K562 (cell line): Measurements from ENCODE around the gene PCNX2. TPM values are rescaled to one million over a fixed set of nuclear protein-coding genes. Genes with fewer than 3 reads are reported as not detected.

Experiments
- ATAC-seq: fragments of 200-7000 bp; cut with Tn5 transposase; 3 replicates; pipeline ENCODE4 v1.9.1; 2020; ENCODE audit warnings: moderate library complexity
- BruUV-seq: library from RNA; stranded (reverse); fragments of 400-500 nt; replicated peaks from 2 replicates; lab custom pipeline; 2021; lab: Mats Ljungman, UMichigan
- CTCF ChIA-PET: fragments of 300-600 bp; formaldehyde crosslinking; extraction: SDS; loops from one replicate; lab custom pipeline; 2021; ENCODE audit warnings: low intra/inter-chr PET ratio; lab: Yijun Ruan, JAX
- POLR2A ChIA-PET: fragments of 300-600, 350-650 bp; sonication (Branson Sonifier 250); formaldehyde crosslinking; extraction: SDS; loops from one replicate; lab custom pipeline; 2021; ENCODE audit warnings: antibody characterized with exemption, inconsistent platforms; lab: Yijun Ruan, JAX
- DNase-seq, 4 experiments: peaks; one replicate each; pipeline versions ENCODE4 v3.0.0 to v3.0.0-alpha.2; 2011 to 2018; ENCODE audit warnings: low spot score in 3 of 4, mixed read lengths in 3 of 4; ENCODE audit errors: extremely low read depth in 1 of 4
- FAIRE-seq: peaks from 2 replicates; lab custom pipeline; 2011; peaks lifted over from hg19 to GRCh38; lab: Jason Lieb, UNC
- H2AFZ ChIP-seq: 2 replicates; pipeline ENCODE4 v1.6.0; 2011; ENCODE audit warnings: low read depth, low read length, control low read depth, inconsistent platforms
- H3K27ac ChIP-seq: fragments of 200-600 bp; 3 replicates; pipeline ENCODE4 v1.8.0; 2011; ENCODE audit warnings: low read depth, mild to moderate bottlenecking, control low read depth, inconsistent platforms, low read length, moderate library complexity, mixed read lengths; ENCODE audit errors: extremely low read depth
- H3K27me3 ChIP-seq, 2 experiments: fragments of 300-600 bp in 1 of 2; 2 replicates in 1 of 2; 3 replicates in 1 of 2; pipeline versions ENCODE4 v1.6.0 to v1.8.0; 2011; ENCODE audit warnings: inconsistent platforms in 2 of 2, low read length in 2 of 2, mild to moderate bottlenecking in 1 of 2, mixed read lengths in 1 of 2, moderate library complexity in 1 of 2; ENCODE audit not compliant: control insufficient read depth in 2 of 2, insufficient read depth in 2 of 2
- H3K36me3 ChIP-seq: fragments of 300-600 bp; 3 replicates; pipeline ENCODE4 v1.8.0; 2011; ENCODE audit warnings: mild to moderate bottlenecking, low read length, inconsistent platforms; ENCODE audit not compliant: control insufficient read depth, insufficient read depth
- H3K4me1 ChIP-seq, 2 experiments: fragments of 200-600 bp in 1 of 2; replicated peaks in 1 of 2; 2 replicates in 1 of 2; 3 replicates in 1 of 2; pipeline versions ENCODE4 v1.5.1 to v1.8.0; 2011; ENCODE audit warnings: inconsistent platforms in 2 of 2, low read length in 2 of 2, mild to moderate bottlenecking in 1 of 2, mixed read lengths in 1 of 2, moderate library complexity in 1 of 2; ENCODE audit not compliant: control insufficient read depth in 2 of 2, insufficient read depth in 2 of 2
- H3K4me2 ChIP-seq: 2 replicates; pipeline ENCODE4 v1.6.1; 2011; ENCODE audit warnings: low read length, control low read depth, inconsistent platforms, mixed read lengths; ENCODE audit not compliant: insufficient read depth
- H3K4me3 ChIP-seq: fragments of 200-600 bp; sonication (generic), shearing (Covaris generic); 2 replicates; pipeline ENCODE4 v1.5.1; 2016; ENCODE audit warnings: control low read depth, inconsistent platforms
- H3K79me2 ChIP-seq: fragments of 200-600 bp; 3 replicates; pipeline ENCODE4 v1.8.0; 2011; ENCODE audit warnings: low read length, inconsistent platforms; ENCODE audit not compliant: control insufficient read depth, insufficient read depth
- H3K9ac ChIP-seq, 2 experiments: 2 replicates each; pipeline versions ENCODE4 v1.6.0 to v1.6.1; 2011; ENCODE audit warnings: low read depth in 2 of 2, low read length in 2 of 2, control low read depth in 1 of 2, inconsistent platforms in 1 of 2, mild to moderate bottlenecking in 1 of 2, mixed read lengths in 1 of 2; ENCODE audit not compliant: insufficient read depth in 1 of 2
- H3K9me1 ChIP-seq: one replicate; pipeline ENCODE4 v1.6.0; 2011; ENCODE audit warnings: inconsistent platforms, mild to moderate bottlenecking, low read length, moderate library complexity; ENCODE audit not compliant: control insufficient read depth, insufficient read depth
- H3K9me3 ChIP-seq: replicated peaks from 2 replicates; pipeline ENCODE4 v1.5.1; 2011; ENCODE audit warnings: low read depth, low read length, inconsistent platforms; ENCODE audit not compliant: control insufficient read depth, insufficient read depth
- H4K20me1 ChIP-seq: replicated peaks from 2 replicates; pipeline ENCODE4 v1.6.1; 2011; ENCODE audit warnings: low read length, inconsistent platforms, mixed read lengths; ENCODE audit not compliant: control insufficient read depth, insufficient read depth
- CHD4 ChIP-seq: fragments of 200-600 bp; sonication (generic); IDR thresholded peaks from 3 replicates; pipeline ENCODE4 v1.6.1; 2012; ENCODE audit warnings: low read depth, mild to moderate bottlenecking, mixed read lengths, low read length, inconsistent platforms; ENCODE audit not compliant: insufficient read depth, insufficient replicate concordance, poor library complexity, severe bottlenecking
- EGR1 ChIP-seq: fragments of 450-650 bp; conservative IDR thresholded peaks from 2 replicates; pipeline ENCODE4 v1.6.1; 2017; ENCODE audit warnings: mild to moderate bottlenecking
- FUS ChIP-seq: fragments of 200-400 bp; formaldehyde crosslinking; optimal IDR thresholded peaks from 2 replicates; pipeline ENCODE3; 2017; ENCODE audit warnings: low read depth, low read length
- HNRNPLL ChIP-seq: fragments of 200-400 bp; formaldehyde crosslinking; IDR thresholded peaks from 2 replicates; pipeline ENCODE4 v1.6.1; 2017; ENCODE audit warnings: low read length, low read depth, mild to moderate bottlenecking; ENCODE audit not compliant: poor library complexity, severe bottlenecking
- MAFK ChIP-seq: IDR thresholded peaks from 2 replicates; pipeline ENCODE4 v1.6.1; 2011; ENCODE audit warnings: low read length, improper control_type of control experiment
- NELFE ChIP-seq: IDR thresholded peaks from 2 replicates; pipeline ENCODE4 v1.6.1; 2011; ENCODE audit warnings: mild to moderate bottlenecking; ENCODE audit not compliant: insufficient read depth, insufficient read length
- NFIX ChIP-seq: fragments of 250-450 bp; sonication (Bioruptor Pico); IDR thresholded peaks from 2 replicates; pipeline ENCODE4 v1.4.0; 2020; ENCODE audit warnings: low read depth, mild to moderate bottlenecking, moderate library complexity
- RBM14 ChIP-seq: fragments of 200-400 bp; formaldehyde crosslinking; IDR thresholded peaks from 2 replicates; pipeline ENCODE4 v1.6.1; 2018; ENCODE audit warnings: low read depth, mild to moderate bottlenecking, low read length, moderate library complexity, borderline replicate concordance; ENCODE audit not compliant: insufficient read depth
- SMAD3 ChIP-seq: fragments of 450-650 bp; formaldehyde crosslinking; conservative IDR thresholded peaks from 2 replicates; pipeline ENCODE4 v1.4.0; 2020; ENCODE audit warnings: mild to moderate bottlenecking
- ZNF124 ChIP-seq: sonication (generic); formaldehyde crosslinking; IDR thresholded peaks from 2 replicates; pipeline ENCODE4 v1.8.1; 2022; ENCODE audit warnings: missing genetic modification reagents
- WGBS: fragments of 100-300 bp; shearing (Covaris generic); methylation state at CpG from one replicate; pipeline ENCODE4 v1.1.6; 2016; ENCODE audit warnings: low coverage, mixed read lengths; ENCODE audit not compliant: insufficient coverage; ENCODE audit errors: missing lambda C conversion rate; 5-methylcytosine and 5-hydroxymethylcytosine counted together
- in situ Hi-C: fragments of 300-500 bp; cut with MboI; formaldehyde crosslinking; loops from 4 replicates; pipeline ENCODE4 v1.15.0; 2018; ENCODE audit warnings: inconsistent platforms, mixed read lengths
- intact Hi-C: fragments of 100-400 bp; cut with micrococcal nuclease; formaldehyde crosslinking; loops from 2 replicates; pipeline ENCODE4 v1.14.2; 2022
- polyA plus RNA-seq, 8 experiments: library from polyadenylated mRNA; depleted of rRNA in 4 of 8; stranded (reverse) in 5 of 8; unstranded in 3 of 8; fragments of >200 nt; fragmentation: Nextera tagmentation in 2 of 8; fragmentation: Illumina TruSeq in 1 of 8; extraction: Ambion mirVana in 2 of 8; extraction: Trizol in 1 of 8; gene quantifications; 2 replicates each; pipeline versions ENCODE4 v1.2.1 to v1.2.3, GENCODE V29; 2011 to 2014; ENCODE audit warnings: inconsistent platforms in 1 of 8, missing spikeins in 1 of 8
- total RNA-seq, 7 experiments: library from RNA; depleted of rRNA in 6 of 7; stranded (reverse); fragments of >200 nt in 6 of 7; fragmentation: Illumina TruSeq in 2 of 7; extraction: Trizol in 2 of 7; gene quantifications; 2 replicates each; pipeline versions ENCODE4 v1.2.1 to v1.2.3, GENCODE V29; 2011 to 2021; ENCODE audit warnings: low replicate concordance in 1 of 7
- TF ChIP-seq, protein P1 (sequence below): fragments of 200-800 bp; sonication (Bioruptor generic); IDR thresholded peaks from 2 replicates; pipeline ENCODE4 v1.6.1; 2017; ENCODE audit warnings: missing genetic modification characterization, missing compliant biosample characterization
- TF ChIP-seq, protein P2 (sequence below): fragments of 250-450 bp; sonication (Bioruptor Pico); IDR thresholded peaks from 2 replicates; pipeline ENCODE4 v1.4.0; 2020; ENCODE audit warnings: mild to moderate bottlenecking
- TF ChIP-seq, protein P3 (sequence below): fragments of 250-450 bp; sonication (Bioruptor Pico); IDR thresholded peaks from 2 replicates; pipeline ENCODE4 v1.8.0; 2021; ENCODE audit warnings: moderate library complexity, mild to moderate bottlenecking, inconsistent platforms
- TF ChIP-seq, protein P4 (sequence below): sonication (generic); formaldehyde crosslinking; IDR thresholded peaks from 2 replicates; pipeline ENCODE4 v1.8.0; 2023; ENCODE audit warnings: mild to moderate bottlenecking, missing genetic modification reagents

Gene PCNX2
- total and polyA plus RNA-seq, 9 of the 15 experiments (the other 6 are each of a cell fraction or from before 2014, with no cell fraction given) = 0.07 to 0.33 TPM; not detected in 7

DNA sequence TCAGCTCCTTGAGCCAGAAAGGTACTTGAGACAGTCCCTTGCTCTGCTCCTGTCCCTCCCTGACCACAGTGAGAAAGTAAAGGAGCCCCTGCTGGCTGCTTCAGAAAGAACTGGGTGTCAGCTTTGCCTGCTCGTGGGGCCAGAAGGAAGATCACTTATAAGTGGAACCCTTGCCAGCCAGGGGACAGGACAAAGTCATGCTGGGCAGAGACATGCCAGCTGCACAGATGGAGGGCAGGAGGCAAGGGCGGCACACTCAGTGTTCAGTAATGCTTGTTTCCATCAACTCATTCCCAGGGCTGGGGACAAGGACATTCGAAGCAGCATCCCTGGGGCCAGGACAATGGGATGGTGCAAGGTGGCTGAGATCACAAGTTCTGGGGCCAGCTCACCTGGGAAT lies 303.3 kb downstream of the PCNX2 start:
- Histone ChIP-seq H3K36me3 (no peaks in the 10 kb centered on the region), H3K27ac (no peak overlapping the region), H3K9me3 (no peaks in the 10 kb centered on the region), H3K9me1 (no peaks in the 10 kb centered on the region), H4K20me1 (no peaks in the 10 kb centered on the region), H3K79me2 (no peaks in the 10 kb centered on the region), H2AFZ (no peak overlapping the region), H3K4me3 (no peak overlapping the region), H3K27me3 (peaks cover 7 to 38% of the 10 kb centered on the region in 2 experiments; a peak in 3 of 5 replicates), H3K4me2 (no peak overlapping the region), H3K4me1 (no peaks in the 10 kb centered on the region; a peak in 1 of 5 replicates), H3K9ac (no peak overlapping the region)
- POLR2A ChIA-PET = no interaction called here
- WGBS = 0% methylated on average over 3 of the region's 3 CpGs
- no TSS peak for BruUV-seq
- intact Hi-C loops (no loop called here), in situ Hi-C loops (no loop called here)
- CTCF ChIA-PET = no interaction called here
- TF ChIP-seq, protein P1, sequence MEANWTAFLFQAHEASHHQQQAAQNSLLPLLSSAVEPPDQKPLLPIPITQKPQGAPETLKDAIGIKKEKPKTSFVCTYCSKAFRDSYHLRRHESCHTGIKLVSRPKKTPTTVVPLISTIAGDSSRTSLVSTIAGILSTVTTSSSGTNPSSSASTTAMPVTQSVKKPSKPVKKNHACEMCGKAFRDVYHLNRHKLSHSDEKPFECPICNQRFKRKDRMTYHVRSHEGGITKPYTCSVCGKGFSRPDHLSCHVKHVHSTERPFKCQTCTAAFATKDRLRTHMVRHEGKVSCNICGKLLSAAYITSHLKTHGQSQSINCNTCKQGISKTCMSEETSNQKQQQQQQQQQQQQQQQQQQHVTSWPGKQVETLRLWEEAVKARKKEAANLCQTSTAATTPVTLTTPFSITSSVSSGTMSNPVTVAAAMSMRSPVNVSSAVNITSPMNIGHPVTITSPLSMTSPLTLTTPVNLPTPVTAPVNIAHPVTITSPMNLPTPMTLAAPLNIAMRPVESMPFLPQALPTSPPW = no peak
- no peak for TF ChIP-seq MAFK
- TF ChIP-seq, protein P2, sequence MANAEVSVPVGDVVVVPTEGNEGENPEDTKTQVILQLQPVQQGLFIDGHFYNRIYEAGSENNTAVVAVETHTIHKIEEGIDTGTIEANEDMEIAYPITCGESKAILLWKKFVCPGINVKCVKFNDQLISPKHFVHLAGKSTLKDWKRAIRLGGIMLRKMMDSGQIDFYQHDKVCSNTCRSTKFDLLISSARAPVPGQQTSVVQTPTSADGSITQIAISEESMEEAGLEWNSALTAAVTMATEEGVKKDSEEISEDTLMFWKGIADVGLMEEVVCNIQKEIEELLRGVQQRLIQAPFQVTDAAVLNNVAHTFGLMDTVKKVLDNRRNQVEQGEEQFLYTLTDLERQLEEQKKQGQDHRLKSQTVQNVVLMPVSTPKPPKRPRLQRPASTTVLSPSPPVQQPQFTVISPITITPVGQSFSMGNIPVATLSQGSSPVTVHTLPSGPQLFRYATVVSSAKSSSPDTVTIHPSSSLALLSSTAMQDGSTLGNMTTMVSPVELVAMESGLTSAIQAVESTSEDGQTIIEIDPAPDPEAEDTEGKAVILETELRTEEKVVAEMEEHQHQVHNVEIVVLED = no peak
- TF ChIP-seq FUS = no peak
- TF ChIP-seq NELFE = no peak
- TF ChIP-seq SMAD3 (CRISPR knock-in tag) = no peak
- TF ChIP-seq HNRNPLL = no peak
- TF ChIP-seq NFIX (CRISPR knock-in tag) = no peak
- TF ChIP-seq RBM14 = no peak
- TF ChIP-seq, protein P3, sequence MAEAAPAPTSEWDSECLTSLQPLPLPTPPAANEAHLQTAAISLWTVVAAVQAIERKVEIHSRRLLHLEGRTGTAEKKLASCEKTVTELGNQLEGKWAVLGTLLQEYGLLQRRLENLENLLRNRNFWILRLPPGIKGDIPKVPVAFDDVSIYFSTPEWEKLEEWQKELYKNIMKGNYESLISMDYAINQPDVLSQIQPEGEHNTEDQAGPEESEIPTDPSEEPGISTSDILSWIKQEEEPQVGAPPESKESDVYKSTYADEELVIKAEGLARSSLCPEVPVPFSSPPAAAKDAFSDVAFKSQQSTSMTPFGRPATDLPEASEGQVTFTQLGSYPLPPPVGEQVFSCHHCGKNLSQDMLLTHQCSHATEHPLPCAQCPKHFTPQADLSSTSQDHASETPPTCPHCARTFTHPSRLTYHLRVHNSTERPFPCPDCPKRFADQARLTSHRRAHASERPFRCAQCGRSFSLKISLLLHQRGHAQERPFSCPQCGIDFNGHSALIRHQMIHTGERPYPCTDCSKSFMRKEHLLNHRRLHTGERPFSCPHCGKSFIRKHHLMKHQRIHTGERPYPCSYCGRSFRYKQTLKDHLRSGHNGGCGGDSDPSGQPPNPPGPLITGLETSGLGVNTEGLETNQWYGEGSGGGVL (CRISPR knock-in tag) = no peak
- TF ChIP-seq CHD4 = no peak
- TF ChIP-seq, protein P4, sequence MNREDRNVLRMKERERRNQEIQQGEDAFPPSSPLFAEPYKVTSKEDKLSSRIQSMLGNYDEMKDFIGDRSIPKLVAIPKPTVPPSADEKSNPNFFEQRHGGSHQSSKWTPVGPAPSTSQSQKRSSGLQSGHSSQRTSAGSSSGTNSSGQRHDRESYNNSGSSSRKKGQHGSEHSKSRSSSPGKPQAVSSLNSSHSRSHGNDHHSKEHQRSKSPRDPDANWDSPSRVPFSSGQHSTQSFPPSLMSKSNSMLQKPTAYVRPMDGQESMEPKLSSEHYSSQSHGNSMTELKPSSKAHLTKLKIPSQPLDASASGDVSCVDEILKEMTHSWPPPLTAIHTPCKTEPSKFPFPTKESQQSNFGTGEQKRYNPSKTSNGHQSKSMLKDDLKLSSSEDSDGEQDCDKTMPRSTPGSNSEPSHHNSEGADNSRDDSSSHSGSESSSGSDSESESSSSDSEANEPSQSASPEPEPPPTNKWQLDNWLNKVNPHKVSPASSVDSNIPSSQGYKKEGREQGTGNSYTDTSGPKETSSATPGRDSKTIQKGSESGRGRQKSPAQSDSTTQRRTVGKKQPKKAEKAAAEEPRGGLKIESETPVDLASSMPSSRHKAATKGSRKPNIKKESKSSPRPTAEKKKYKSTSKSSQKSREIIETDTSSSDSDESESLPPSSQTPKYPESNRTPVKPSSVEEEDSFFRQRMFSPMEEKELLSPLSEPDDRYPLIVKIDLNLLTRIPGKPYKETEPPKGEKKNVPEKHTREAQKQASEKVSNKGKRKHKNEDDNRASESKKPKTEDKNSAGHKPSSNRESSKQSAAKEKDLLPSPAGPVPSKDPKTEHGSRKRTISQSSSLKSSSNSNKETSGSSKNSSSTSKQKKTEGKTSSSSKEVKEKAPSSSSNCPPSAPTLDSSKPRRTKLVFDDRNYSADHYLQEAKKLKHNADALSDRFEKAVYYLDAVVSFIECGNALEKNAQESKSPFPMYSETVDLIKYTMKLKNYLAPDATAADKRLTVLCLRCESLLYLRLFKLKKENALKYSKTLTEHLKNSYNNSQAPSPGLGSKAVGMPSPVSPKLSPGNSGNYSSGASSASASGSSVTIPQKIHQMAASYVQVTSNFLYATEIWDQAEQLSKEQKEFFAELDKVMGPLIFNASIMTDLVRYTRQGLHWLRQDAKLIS (CRISPR knock-in tag) = no peak
- TF ChIP-seq ZNF124 (CRISPR knock-in tag) = no peak
- no peak for TF ChIP-seq EGR1
- ATAC-seq (no peak), FAIRE-seq (no peak), DNase-seq (no peak)
